ENCODE measurements around the gene HDAC4.

The HDAC4 gene

DNA sequence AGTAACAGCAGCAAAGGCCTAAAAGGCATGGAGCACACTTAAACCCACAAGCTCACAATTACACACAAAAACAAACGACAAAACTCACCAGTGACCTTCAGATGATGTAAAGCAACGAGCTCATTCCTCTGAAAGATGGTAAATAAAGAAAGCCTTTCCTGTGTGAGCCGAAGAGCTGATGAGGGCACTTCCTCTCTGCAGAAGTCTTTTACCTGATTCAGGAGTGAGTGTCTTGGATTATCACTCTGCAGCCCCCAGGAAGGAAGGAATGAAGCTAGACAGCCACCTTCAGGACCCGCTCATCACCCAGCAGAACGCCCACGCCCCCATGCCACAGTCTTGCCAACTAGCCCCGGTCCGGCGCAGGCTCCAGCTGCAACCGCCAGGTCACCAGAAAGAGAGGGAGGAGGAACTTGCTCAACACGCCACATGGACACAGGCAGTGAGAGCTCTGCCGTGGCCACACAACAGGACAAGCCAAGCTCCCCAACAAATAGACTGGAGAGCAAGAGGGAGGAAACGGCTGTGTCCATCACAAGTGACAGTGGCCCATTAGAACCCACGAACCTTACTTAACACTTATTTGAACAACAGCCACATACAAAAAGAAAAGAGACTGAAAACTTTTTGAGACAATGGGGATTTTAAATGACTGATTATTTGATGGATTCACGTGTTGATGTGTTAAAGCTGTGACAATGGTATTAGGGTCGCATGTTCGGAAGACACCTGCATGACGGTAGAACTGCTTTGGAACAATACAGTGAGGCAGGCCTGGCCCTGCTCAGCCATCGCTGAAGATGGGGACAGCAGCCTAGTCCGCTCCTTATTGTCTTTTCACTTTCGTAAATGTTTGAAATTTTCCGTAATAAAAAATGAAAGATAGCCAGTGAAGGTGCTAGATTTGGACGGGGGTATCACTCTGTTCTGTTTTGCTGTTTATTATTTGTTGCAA is 127.3 kb downstream of the HDAC4 start:
- Mint-ChIP-seq H3K4me3 (peak overlapping the region; percentile 53), H3K27me3 (ENCODE audit: low read depth) (peaks cover 6% of the 10 kb centered on the region), H3K27ac (peak overlapping the region; percentile 95), H3K36me3 (ENCODE audit: low read depth) (peaks cover 27% of the 10 kb centered on the region), H3K9me3 (no peaks in the 10 kb centered on the region), H3K4me1 (ENCODE audit: low read depth) (peaks cover 73% of the 10 kb centered on the region)
- DNase-seq (ENCODE audit: low spot score), result no peak

DNA sequence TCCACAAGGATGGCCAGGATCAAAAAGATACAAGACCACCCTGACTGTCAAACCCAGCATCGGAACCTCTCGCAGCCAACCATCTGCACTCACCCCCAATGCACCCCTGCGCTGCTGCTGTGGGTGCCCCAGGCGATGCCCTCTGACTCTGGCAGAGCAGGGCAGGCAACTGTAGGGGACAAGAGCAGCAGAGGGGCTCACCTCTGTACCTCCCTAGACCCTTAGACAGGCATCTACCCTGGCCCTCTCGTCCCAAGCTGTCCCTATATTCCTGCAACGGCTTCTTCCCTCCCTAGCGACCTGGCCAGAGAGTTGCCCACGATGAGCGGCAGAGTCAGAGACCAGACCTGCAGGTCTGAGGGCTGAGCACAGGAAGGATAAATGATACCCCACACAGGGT is 128.2 kb downstream of the HDAC4 start:
- peak overlapping the region; percentile 53 for H3K4me3 Mint-ChIP-seq
- H3K36me3 Mint-ChIP-seq (ENCODE audit: low read depth), result peaks cover 24% of the 10 kb centered on the region
- no peak for DNase-seq (ENCODE audit: low spot score)
- peaks cover 6% of the 10 kb centered on the region for H3K27me3 Mint-ChIP-seq (ENCODE audit: low read depth)
- H3K9me3 Mint-ChIP-seq, result no peaks in the 10 kb centered on the region
- H3K27ac Mint-ChIP-seq, result peak overlapping the region; percentile 95
- H3K4me1 Mint-ChIP-seq (ENCODE audit: low read depth), result peaks cover 80% of the 10 kb centered on the region

DNA sequence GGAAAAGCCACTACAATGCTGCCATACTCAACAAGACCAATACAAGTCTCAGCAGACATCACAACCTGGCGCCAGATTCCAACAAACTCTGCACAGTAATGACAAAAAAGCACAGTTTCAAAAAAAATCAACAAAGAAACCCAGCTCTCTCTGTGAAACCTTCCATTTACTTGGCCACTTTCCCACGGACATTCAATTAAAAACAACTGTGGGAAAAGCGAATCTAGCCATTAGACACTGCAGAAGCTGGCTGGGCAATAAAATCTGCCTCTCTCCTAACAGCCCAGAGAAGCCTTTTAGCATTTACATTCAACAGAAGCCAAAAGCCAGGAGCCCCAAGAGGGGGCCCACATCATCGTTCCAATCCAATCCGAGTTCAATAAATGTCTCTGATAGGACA is 128.9 kb downstream of the HDAC4 start:
- no peak overlapping the region for H3K27ac Mint-ChIP-seq
- peaks cover 6% of the 10 kb centered on the region for H3K27me3 Mint-ChIP-seq (ENCODE audit: low read depth)
- H3K36me3 Mint-ChIP-seq (ENCODE audit: low read depth), result peaks cover 29% of the 10 kb centered on the region
- no peak overlapping the region for H3K4me3 Mint-ChIP-seq
- no peaks in the 10 kb centered on the region for H3K9me3 Mint-ChIP-seq
- peaks cover 86% of the 10 kb centered on the region for H3K4me1 Mint-ChIP-seq (ENCODE audit: low read depth)
- no peak for DNase-seq (ENCODE audit: low spot score)

DNA sequence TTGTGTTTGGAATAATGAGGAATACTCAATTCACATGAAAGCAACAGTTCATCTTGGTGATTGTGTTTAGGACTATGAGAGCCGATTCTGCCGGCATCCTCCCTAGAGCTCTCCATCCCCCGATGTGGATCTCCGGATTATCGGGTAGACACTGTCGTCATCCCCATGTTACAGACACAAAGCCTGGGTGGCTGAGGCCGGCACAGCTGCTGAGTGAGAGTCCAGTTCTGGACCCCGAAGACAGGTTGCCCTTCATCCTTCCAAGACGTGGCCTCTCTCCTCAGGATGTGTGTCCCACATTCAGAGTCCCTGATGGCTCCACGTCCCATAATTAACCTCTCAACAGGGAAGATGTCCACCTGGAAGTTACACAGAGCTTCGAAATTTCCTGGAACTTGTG is 129.3 kb downstream of the HDAC4 start:
- Mint-ChIP-seq H3K4me1 (ENCODE audit: low read depth) (peaks cover 87% of the 10 kb centered on the region), H3K9me3 (no peaks in the 10 kb centered on the region), H3K27ac (no peak overlapping the region), H3K27me3 (ENCODE audit: low read depth) (peaks cover 6% of the 10 kb centered on the region), H3K4me3 (no peak overlapping the region), H3K36me3 (ENCODE audit: low read depth) (peaks cover 29% of the 10 kb centered on the region)
- no peak for DNase-seq (ENCODE audit: low spot score)

DNA sequence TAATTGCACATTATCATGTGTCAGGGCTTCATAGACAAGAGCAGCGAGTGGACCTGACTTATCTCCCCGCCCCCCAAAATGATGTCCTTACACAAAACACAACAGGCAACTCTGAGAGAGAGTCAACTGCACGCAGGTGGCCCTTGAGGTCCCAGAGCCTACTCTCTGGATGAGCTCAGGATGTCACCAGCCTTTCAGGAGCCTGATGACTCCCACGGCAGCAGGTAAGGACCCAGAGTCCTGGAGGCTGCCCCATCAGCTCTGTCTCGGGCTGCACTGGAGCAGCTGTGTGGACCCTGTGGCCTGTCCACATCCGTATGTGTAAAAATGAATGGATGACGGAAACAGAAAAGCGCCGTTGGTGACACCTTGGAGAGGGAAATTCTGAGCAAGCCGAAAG is 130.9 kb downstream of the HDAC4 start:
- H3K4me3 Mint-ChIP-seq, result no peak overlapping the region
- peaks cover 32% of the 10 kb centered on the region for H3K36me3 Mint-ChIP-seq (ENCODE audit: low read depth)
- no peak for DNase-seq (ENCODE audit: low spot score)
- no peaks in the 10 kb centered on the region for H3K9me3 Mint-ChIP-seq
- H3K4me1 Mint-ChIP-seq (ENCODE audit: low read depth), result peaks cover 88% of the 10 kb centered on the region
- H3K27ac Mint-ChIP-seq, result no peak overlapping the region
- peaks cover 6% of the 10 kb centered on the region for H3K27me3 Mint-ChIP-seq (ENCODE audit: low read depth)

DNA sequence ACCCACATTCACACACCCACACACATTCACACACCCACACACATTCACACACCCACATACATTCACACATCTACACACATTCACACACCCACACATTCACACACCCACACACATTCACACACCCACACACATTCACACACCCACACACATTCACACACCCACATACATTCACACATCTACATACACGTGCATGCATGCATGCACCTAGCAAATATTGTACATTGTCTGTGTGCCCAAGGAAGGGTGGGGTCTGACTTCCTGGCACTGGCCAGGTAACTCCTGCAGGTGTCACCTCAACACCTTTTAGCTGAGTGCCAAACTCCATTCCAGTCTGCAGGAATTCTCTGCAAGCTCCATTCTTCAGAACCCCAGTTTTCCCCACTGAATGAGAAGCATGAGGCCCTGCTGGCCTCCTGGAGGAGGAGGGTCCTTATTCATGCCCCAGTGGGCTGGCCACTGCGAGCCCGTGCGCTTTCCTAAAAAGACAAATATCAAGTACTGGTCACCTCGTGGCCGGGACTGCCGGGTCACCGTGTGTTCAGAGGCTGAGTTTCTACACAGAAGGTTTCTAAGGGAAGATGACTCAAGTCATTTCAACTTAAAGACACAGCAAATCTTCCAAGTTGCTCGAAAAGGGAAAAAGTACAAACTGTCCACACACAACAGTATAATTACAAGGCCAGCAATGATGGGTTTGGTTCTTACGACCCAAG is 131.5 kb downstream of the HDAC4 start:
- H3K27ac Mint-ChIP-seq, result peak overlapping the region; percentile 77
- no peak for DNase-seq (ENCODE audit: low spot score)

DNA sequence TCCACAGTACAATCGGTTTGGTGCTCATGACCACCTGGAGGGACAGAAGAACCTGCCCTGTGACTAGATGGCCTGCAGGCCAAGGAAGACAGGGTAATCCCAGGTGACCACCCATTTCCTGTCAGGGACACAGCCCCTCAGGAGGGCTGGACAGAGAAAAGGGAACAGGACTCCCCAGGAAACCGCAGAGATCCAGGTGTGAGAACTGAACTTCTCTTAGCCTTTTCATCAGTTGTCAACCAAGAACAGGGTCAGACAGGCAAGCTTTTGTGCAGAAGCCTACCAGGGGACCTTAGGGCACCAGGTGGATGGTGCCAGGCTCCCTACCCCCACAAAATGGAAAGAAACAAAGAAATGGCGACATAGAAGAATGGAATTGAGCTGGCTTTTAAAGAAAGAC is 132.3 kb downstream of the HDAC4 start:
- H3K4me1 Mint-ChIP-seq (ENCODE audit: low read depth), result peaks cover 81% of the 10 kb centered on the region
- peak overlapping the region; percentile 99 for H3K4me3 Mint-ChIP-seq
- peak overlapping the region; percentile 95 for H3K27ac Mint-ChIP-seq
- H3K36me3 Mint-ChIP-seq (ENCODE audit: low read depth), result peaks cover 30% of the 10 kb centered on the region
- H3K27me3 Mint-ChIP-seq (ENCODE audit: low read depth), result peaks cover 6% of the 10 kb centered on the region
- H3K9me3 Mint-ChIP-seq, result no peaks in the 10 kb centered on the region
- no peak for DNase-seq (ENCODE audit: low spot score)

More for the DNA sequence above, 131.5 kb downstream of the HDAC4 start:
- peak overlapping the region; percentile 68 for H3K4me3 Mint-ChIP-seq
- no peaks in the 10 kb centered on the region for H3K9me3 Mint-ChIP-seq
- peaks cover 86% of the 10 kb centered on the region for H3K4me1 Mint-ChIP-seq (ENCODE audit: low read depth)
- H3K27me3 Mint-ChIP-seq (ENCODE audit: low read depth), result peaks cover 6% of the 10 kb centered on the region
- H3K36me3 Mint-ChIP-seq (ENCODE audit: low read depth), result peaks cover 30% of the 10 kb centered on the region

DNA sequence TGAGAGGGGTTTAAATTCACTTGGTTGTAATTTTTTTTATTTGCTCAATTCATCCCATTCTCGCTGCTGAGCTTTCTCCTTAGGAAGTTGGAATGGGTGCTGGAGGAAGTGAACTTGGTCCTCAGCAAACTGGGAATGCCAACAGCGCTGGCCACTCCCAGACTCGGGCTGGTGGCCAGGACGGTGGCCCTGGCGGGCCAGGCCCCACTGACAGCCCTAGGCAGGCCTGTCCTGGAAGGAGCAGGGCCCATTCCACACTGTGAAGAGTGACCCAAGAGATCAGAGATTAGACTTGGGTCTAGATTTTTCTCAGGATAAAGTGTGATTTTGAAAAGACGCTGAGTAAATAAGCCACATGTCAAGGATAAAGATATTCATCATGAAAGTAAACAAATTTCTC is 132.7 kb downstream of the HDAC4 start:
- H3K36me3 Mint-ChIP-seq (ENCODE audit: low read depth), result peaks cover 29% of the 10 kb centered on the region
- H3K27me3 Mint-ChIP-seq (ENCODE audit: low read depth), result peaks cover 6% of the 10 kb centered on the region
- H3K27ac Mint-ChIP-seq, result peak overlapping the region; percentile 95
- H3K4me1 Mint-ChIP-seq (ENCODE audit: low read depth), result peaks cover 80% of the 10 kb centered on the region
- H3K9me3 Mint-ChIP-seq, result no peaks in the 10 kb centered on the region
- no peak for DNase-seq (ENCODE audit: low spot score)
- H3K4me3 Mint-ChIP-seq, result peak overlapping the region; percentile 99

DNA sequence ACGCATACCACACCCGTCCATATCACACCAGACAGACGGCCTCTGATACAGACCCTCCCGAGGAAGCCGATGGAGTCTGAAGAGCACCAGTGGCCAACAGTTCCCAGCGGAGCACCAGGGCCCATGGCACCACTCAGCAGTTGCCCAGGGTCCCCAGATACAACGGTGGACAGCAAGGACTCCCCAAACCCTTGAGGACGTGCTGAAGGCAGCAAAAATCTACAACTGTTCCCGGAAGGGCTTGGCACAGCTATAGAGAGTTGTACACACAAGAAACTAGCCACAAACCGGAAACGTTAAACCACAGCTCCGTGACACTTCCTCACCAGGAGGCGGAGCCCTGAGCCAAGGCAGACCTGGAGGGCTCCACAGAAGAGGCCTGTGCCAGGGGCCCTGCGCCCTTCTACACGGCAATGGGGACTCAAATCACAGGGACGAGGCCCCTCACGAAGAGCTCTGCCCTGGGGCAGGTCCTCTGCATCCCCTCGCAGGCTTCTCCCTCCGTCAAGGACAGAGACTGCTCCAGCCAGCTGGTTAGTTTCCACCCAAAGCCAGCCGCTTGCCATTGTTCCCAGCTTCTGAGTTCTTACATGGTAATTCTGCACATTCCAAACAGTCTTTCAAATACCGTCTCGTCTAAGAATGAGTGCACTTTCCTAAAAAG is 133.4 kb downstream of the HDAC4 start:
- peak overlapping the region; percentile 95 for H3K27ac Mint-ChIP-seq
- H3K4me3 Mint-ChIP-seq, result peak overlapping the region; percentile 99
- peaks cover 25% of the 10 kb centered on the region for H3K36me3 Mint-ChIP-seq (ENCODE audit: low read depth)
- peak; percentile 95 for DNase-seq (ENCODE audit: low spot score)
- no peaks in the 10 kb centered on the region for H3K9me3 Mint-ChIP-seq
- H3K4me1 Mint-ChIP-seq (ENCODE audit: low read depth), result peaks cover 75% of the 10 kb centered on the region
- H3K27me3 Mint-ChIP-seq (ENCODE audit: low read depth), result peaks cover 6% of the 10 kb centered on the region

DNA sequence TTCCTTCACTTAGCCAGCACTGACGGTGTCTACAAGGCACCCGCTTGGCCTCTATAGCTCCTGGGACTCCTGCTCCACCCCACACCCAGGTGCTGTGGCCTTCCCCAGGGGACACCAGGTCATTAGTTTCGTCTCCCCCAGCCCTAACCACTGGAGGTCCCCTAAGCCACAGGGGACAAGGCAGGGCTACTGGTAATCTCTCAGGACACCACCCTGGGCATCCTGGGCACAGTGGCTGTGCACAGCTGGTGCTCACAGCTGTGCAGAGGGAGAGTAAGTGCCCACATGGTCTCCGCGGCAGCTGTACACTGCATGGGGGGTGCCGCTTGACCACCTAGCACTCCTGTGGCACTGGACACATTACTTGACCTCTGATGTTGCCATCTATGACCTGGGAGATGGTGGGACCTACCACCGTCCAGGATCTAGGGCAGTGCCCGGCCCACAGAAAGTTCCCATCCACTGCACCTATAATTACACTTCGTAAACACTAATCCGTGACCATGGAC is 134.0 kb downstream of the HDAC4 start:
- Mint-ChIP-seq H3K4me3 (peak overlapping the region; percentile 99), H3K4me1 (ENCODE audit: low read depth) (peaks cover 72% of the 10 kb centered on the region), H3K9me3 (no peaks in the 10 kb centered on the region), H3K27me3 (ENCODE audit: low read depth) (peaks cover 3% of the 10 kb centered on the region), H3K27ac (peak overlapping the region; percentile 95), H3K36me3 (ENCODE audit: low read depth) (peaks cover 22% of the 10 kb centered on the region)
- DNase-seq (ENCODE audit: low spot score), result no peak

DNA sequence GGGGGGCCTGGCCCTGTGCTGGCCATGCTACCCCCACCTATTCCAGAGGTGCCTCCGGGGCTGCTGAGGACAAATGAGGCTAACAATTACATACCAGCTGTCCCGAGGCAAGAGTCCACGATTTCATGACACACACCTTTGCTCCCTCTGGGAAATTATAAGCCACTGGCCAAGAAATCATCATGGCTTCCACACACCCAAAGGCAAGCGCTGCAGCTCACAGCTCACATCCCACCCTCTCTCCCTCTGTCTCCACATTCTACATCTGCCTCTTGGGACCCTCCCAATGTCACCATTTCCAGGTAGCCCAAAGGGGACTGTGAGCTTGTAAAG is 134.4 kb downstream of the HDAC4 start:
- no peak for DNase-seq (ENCODE audit: low spot score)
- Mint-ChIP-seq H3K4me3 (peak overlapping the region; percentile 99), H3K27me3 (ENCODE audit: low read depth) (peaks cover 3% of the 10 kb centered on the region), H3K27ac (peak overlapping the region; percentile 95), H3K36me3 (ENCODE audit: low read depth) (peaks cover 20% of the 10 kb centered on the region), H3K4me1 (ENCODE audit: low read depth) (peaks cover 69% of the 10 kb centered on the region), H3K9me3 (no peaks in the 10 kb centered on the region)

DNA sequence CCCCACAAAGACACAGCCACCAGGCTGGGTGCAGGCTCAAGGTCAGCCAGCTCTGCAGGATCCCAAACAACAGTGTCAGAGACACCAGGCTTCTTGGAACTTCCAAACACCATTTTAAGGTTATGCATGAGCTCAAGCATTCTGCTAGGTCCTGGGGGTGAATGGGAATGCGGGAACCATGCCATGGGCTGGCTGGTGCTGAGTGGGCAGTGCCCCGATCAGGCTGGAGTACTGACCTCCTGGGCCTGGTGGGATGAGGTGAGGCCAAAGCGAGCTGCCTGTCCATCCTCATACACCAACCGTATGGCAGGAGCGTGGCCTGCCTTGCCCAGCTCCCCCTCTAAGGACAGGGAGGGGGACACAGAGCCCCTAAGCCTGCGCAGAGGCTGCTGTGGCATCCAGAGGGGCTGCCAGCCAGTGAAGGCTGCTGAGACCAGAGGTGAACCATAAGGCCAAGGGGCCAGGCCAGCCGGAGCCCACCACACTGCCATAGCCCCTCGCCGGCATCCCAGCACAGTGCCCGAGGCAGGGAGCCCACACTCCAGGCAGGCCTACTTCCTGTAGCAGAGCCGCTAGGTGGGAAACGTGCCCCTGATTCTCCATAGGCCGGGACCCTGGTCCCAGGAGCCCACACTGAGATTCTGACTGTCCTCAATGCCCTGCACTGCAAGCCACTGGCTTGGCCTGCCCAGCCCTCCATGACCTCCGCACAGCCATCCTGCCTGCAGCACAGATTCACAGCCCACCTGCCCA is 135.0 kb downstream of the HDAC4 start:
- peak overlapping the region; percentile 95 for H3K27ac Mint-ChIP-seq
- peaks cover 23% of the 10 kb centered on the region for H3K36me3 Mint-ChIP-seq (ENCODE audit: low read depth)
- peaks cover 3% of the 10 kb centered on the region for H3K27me3 Mint-ChIP-seq (ENCODE audit: low read depth)
- H3K4me1 Mint-ChIP-seq (ENCODE audit: low read depth), result peaks cover 74% of the 10 kb centered on the region
- DNase-seq (ENCODE audit: low spot score), result no peak
- peak overlapping the region; percentile 99 for H3K4me3 Mint-ChIP-seq
- no peaks in the 10 kb centered on the region for H3K9me3 Mint-ChIP-seq
